ENCODE results near the gene LAMA2.

GRCh38 chr6:128950864-128951263 is 67.9 kb downstream of the LAMA2 start:
- no peak for TF ChIP-seq GTF3A (CRISPR knock-in tag; conservative IDR thresholded peaks at IDR 0.05)
- TF ChIP-seq ZNF441 (CRISPR knock-in tag; IDR thresholded peaks at IDR 0.05; ENCODE audit: borderline replicate concordance), result no peak
- TF ChIP-seq FOXC1 (CRISPR knock-in tag; IDR thresholded peaks at IDR 0.05; ENCODE audit: borderline replicate concordance), result no peak
- no peak for TF ChIP-seq KAT2B (IDR thresholded peaks at IDR 0.05; ENCODE audit: borderline replicate concordance, low read depth, low read length)
- no peak for TF ChIP-seq TCF7 (IDR thresholded peaks at IDR 0.05; ENCODE audit: low read depth)
- TF ChIP-seq CTCF (CRISPR knock-in tag; IDR thresholded peaks at IDR 0.05), result no peak
- TF ChIP-seq ZNF569 (CRISPR knock-in tag; IDR thresholded peaks at IDR 0.05; ENCODE audit: borderline replicate concordance), result no peak
- no peak for TF ChIP-seq EP300 (IDR thresholded peaks at IDR 0.05; ENCODE audit: low read depth in 2 of 2, low read length in 2 of 2)
- TF ChIP-seq EP300 (CRISPR knock-in tag; IDR thresholded peaks at IDR 0.05; ENCODE audit: borderline replicate concordance), result no peak
- TF ChIP-seq XRCC5 (optimal IDR thresholded peaks at IDR 0.05; ENCODE audit: low read length), result no peak

Measured in HepG2 (cell line).